Esophagus squamous epithelium (tissue), 4 donors: Measurements from ENCODE around the gene PADI3.

Experiments
- CTCF ChIP-seq, 6 experiments: fragments of 450-650 bp in 4 of 6; fragments of 200-600 bp in 2 of 6; sonication (generic) in 2 of 6; IDR thresholded peaks; one replicate each; pipeline ENCODE4 v1.5.1; 2016 to 2019; ENCODE audit warnings: antibody characterized with exemption in 6 of 6, mild to moderate bottlenecking in 4 of 6, moderate library complexity in 4 of 6
- POLR2A ChIP-seq, 4 donors: fragments of 450-650 bp; IDR thresholded peaks; one replicate each; pipeline ENCODE4 v1.6.1; 2017; ENCODE audit warnings: antibody characterized with exemption in 4 of 4, mild to moderate bottlenecking in 4 of 4, moderate library complexity in 3 of 4

GRCh38 chr1:17282836-17283235 lies 33.9 kb downstream of the PADI3 start:
- TF ChIP-seq CTCF (IDR thresholded peaks at IDR 0.05) (no peak), POLR2A (IDR thresholded peaks at IDR 0.05) (no peak)
